ACC112 (cell line): ENCODE data around the gene PLPPR2.
"Not testable (repeated sequence)": the region's sequence is repeated elsewhere in the genome, so short reads cannot be mapped to it uniquely, and the experiment has no call there.

Source experiments
- H2AFZ ChIP-seq: fragments of 200-600 bp; sonication (generic); one replicate; pipeline ENCODE4 v1.6.0; 2017; ENCODE audit warnings: antibody characterized with exemption, low read length; ENCODE audit not compliant: unreplicated experiment
- H3K27ac ChIP-seq: fragments of 200-600 bp; sonication (generic); 2 replicates; pipeline ENCODE4 v1.5.1; 2014; ENCODE audit warnings: low read depth, mild to moderate bottlenecking, antibody characterized with exemption, low read length, moderate library complexity
- H3K27me3 ChIP-seq: fragments of 200-600 bp; sonication (generic); 2 replicates; pipeline ENCODE4 v1.6.1; 2014; ENCODE audit warnings: mild to moderate bottlenecking, antibody characterized with exemption, low read length, moderate library complexity, mixed read lengths; ENCODE audit not compliant: insufficient read depth
- H3K36me3 ChIP-seq: fragments of 200-600 bp; sonication (generic); 2 replicates; pipeline ENCODE4 v1.6.1; 2016; ENCODE audit warnings: mild to moderate bottlenecking, antibody characterized with exemption, low read length, moderate library complexity, mixed read lengths; ENCODE audit not compliant: insufficient read depth
- H3K4me1 ChIP-seq: fragments of 200-600 bp; sonication (generic); one replicate; pipeline ENCODE4 v1.6.1; 2016; ENCODE audit warnings: low read length, mixed read lengths; ENCODE audit not compliant: insufficient read depth, unreplicated experiment, control insufficient read depth
- H3K4me3 ChIP-seq: fragments of 200-600 bp; sonication (generic); 2 replicates; pipeline ENCODE4 v1.5.1; 2014; ENCODE audit warnings: mild to moderate bottlenecking, low read depth, low read length
- H3K79me2 ChIP-seq: fragments of 200-600 bp; sonication (generic); one replicate; pipeline ENCODE4 v1.6.0; 2016; ENCODE audit warnings: low read length; ENCODE audit not compliant: control insufficient read depth, unreplicated experiment, insufficient read depth

Gene PLPPR2

DNA sequence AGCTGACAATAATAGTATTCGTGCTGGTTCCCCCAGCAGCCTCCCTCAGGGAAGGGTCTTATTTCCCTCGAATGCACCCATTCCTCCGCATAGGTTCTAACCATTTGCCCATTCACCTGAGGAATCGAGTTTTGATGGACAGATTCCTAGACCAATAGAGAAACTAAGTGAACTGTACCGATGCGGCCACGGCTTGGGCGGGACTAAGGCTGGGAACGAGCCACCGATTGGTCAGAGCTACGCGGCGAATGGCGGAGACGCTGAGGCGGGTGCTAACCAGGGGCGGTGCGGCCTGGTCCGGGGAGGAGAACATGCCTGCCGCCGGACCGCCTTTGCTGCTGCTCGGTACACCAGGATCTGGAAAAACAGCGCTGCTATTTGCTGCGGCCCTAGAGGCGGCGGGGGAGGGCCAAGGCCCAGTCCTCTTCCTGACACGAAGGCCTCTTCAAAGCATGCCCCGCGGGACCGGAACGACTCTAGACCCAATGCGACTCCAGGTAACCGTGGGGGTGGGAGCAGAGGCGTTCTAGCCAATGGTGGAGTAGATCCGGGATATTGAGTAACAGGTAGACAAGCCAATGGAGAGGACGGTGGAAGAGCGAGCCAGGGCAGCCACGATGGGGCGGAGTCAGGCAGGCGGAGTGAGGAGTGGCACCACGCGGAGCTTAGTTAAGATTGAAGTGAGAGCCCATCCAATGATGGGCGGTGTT, 19.4 kb downstream of the PLPPR2 start, which contains the start of gene SWSAP1:
TSS of gene SWSAP1 (plus strand) at position 234 of the 710 bp plus-strand sequence. CDS start at position 249, 15 bp downstream.
- peak within 1 kb of the TSS; percentile 74 for H3K27ac ChIP-seq
- H3K4me1 ChIP-seq, result peaks cover 29% of the 10 kb centered on the region
- peak within 1 kb of the TSS; percentile 81 for H2AFZ ChIP-seq

DNA sequence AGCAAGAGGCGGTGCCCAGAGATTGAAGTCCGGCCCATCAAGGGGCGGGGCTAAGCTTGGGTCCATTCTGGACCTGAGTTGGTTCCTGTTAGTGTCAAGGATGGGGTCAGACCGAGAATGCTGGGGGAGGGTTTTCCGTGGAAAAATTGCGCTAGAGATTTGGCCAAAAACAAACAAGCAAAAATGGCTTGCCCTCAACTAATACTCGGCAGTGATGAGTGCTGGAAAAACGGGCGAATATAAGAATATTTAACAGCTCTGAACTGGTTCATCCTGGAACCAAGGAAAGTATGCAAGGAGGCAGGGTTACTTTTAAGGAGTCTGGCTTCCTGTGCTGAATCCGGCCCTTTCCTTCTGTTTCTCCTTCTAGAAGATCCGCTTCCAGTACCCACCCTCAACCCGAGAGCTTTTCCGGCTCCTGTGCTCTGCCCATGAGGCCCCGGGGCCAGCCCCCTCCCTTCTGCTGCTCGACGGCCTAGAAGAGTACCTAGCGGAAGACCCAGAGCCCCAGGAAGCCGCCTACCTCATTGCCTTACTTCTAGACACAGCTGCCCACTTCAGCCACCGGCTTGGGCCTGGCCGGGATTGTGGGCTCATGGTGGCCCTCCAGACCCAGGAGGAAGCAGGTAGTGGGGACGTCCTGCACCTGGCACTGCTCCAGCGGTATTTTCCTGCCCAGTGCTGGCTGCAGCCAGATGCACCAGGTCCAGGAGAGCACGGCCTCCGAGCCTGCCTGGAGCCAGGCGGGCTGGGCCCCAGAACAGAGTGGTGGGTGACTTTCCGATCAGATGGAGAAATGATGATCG, 20.1 kb downstream of the PLPPR2 start:
- Histone ChIP-seq H3K4me3 (peak overlapping the region; percentile 82), H3K4me1 (peaks cover 33% of the 10 kb centered on the region), H3K27ac (peak overlapping the region; percentile 54), H2AFZ (peak overlapping the region; percentile 18), H3K79me2 (peaks cover 12% of the 10 kb centered on the region), H3K36me3 (no peaks in the 10 kb centered on the region), H3K27me3 (no peaks in the 10 kb centered on the region)

More for the DNA sequence above, 19.4 kb downstream of the PLPPR2 start, which contains the start of gene SWSAP1:
- Histone ChIP-seq H3K36me3 (no peaks in the 10 kb centered on the region), H3K27me3 (no peaks in the 10 kb centered on the region), H3K4me3 (peak within 1 kb of the TSS; percentile 82), H3K79me2 (peaks cover 6% of the 10 kb centered on the region)

DNA sequence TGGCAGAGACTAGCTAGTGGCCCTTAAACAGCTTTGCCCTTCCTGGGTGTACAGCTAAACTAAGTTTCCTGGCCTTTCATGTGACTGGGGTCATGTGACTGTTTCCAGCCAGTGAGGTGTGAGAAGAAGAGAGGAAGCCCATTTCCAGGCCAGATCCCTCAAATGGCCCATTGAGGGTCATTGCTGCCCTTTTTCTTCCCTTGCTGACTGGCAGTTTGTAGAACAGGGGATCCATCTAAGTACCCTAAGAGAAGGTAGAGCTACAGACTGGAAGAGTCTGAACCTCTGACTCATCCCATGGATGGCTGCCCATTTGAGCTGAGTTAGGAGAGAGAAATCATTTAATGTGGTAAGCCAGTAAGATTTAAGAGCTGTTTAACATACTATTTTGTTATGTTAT, 22.0 kb downstream of the PLPPR2 start:
- Histone ChIP-seq H3K4me1 (peaks cover 39% of the 10 kb centered on the region), H2AFZ (no peak overlapping the region), H3K4me3 (peak overlapping the region; percentile 39; the same call in 1 of the 2 replicates), H3K27ac (peak overlapping the region; percentile 64), H3K79me2 (peaks cover 12% of the 10 kb centered on the region), H3K36me3 (no peaks in the 10 kb centered on the region), H3K27me3 (no peaks in the 10 kb centered on the region)

DNA sequence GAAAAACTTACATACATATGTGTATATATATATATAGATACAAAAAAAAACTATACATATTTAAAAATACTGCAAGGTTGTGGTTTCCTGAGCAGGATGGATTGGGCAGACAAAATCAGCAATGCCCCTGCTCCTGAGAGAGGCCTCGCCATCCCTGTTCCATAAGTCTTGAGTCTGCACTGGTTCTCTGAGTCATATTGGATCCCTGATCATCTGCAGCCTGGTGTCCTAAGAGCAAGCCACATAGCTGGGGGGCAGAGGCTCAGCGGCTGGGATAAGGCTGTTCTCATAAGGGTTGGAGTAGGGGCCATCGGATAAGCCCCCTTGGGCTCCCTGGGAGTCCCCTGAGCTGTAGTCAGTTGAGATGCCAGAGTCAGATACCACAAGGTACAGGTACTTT, 22.5 kb downstream of the PLPPR2 start:
- Histone ChIP-seq H3K27me3 (no peaks in the 10 kb centered on the region), H3K79me2 (peaks cover 12% of the 10 kb centered on the region), H3K27ac (peak overlapping the region; percentile 64), H3K36me3 (no peaks in the 10 kb centered on the region), H3K4me1 (peaks cover 39% of the 10 kb centered on the region), H3K4me3 (no peak overlapping the region), H2AFZ (no peak overlapping the region)

DNA sequence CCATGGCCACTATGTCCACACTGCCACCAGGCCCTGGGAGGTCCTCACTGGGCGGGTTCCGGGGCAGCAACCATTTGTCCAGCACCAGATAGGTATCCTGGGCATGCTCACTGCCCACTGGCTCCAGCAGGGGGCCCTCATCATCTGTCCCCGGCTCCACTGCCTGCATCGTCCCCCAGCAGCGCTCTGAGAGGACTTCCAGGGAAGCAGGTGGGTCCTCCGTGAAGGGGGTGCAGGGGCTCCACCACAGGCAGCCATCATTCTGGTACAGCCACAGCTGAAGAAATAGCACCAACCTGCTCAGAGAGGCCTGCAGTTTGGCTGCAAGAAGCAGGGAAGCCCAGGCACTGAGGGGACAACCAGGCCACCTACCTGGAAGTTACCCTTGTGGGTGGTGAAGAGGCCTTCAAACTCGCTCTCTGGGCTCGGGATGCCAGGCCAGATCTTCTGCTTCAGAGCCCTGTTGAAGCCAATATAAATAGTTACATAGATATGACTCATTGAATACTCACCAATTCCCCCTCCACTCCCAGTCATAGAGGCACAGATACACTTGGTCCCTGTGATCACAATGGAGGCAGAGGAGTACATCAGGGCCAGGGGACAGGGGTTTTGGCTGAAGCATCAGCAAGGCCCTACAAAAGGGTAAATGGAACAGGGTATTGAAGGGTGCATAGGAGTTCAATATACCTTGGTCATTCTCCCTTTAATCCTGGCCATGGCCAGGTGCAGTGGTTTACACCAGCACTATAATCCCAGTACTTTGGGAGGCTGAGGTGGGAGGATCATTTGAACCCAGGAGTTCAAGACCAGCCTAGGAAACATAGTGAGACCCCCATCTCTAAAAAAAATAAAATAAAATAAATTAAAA, 23.3 kb downstream of the PLPPR2 start:
- H3K79me2 ChIP-seq, result peaks cover 12% of the 10 kb centered on the region
- H2AFZ ChIP-seq, result no peak overlapping the region
- no peaks in the 10 kb centered on the region for H3K36me3 ChIP-seq
- H3K27me3 ChIP-seq, result no peaks in the 10 kb centered on the region
- no peak overlapping the region for H3K4me3 ChIP-seq
- peak overlapping the region; percentile 64 for H3K27ac ChIP-seq
- H3K4me1 ChIP-seq, result peaks cover 39% of the 10 kb centered on the region

DNA sequence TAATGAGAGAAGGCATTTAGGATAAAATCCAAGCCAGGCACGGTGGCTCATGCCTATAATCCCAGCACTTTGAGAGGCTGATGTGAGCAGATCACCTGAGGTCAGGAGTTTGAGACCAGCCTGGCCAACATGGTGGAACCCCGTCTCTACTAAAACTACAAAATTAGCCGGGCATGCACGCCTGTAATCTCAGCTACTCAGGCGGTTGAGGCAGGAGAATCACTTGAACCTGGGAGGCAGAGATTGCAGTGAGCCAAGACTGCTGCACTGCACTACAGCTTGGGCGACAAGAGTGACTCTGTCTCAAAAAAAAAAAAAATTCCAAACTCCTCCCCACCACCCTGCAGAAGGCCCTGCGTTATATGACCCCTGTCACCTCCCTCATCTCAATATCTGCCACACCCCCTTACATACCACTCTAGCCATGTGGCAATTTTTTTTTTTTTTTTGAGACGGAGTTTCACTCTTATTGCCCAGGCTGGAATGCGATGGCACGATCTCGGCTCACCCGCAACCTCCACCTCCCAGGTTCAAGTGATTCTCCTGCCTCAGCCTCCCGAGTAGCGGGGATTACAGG, 24.1 kb downstream of the PLPPR2 start:
- not testable (repeated sequence) for H2AFZ ChIP-seq, H3K27me3 ChIP-seq, H3K36me3 ChIP-seq, H3K27ac ChIP-seq, H3K4me3 ChIP-seq
- Histone ChIP-seq H3K79me2 (peaks cover 12% of the 10 kb centered on the region), H3K4me1 (peaks cover 39% of the 10 kb centered on the region)

DNA sequence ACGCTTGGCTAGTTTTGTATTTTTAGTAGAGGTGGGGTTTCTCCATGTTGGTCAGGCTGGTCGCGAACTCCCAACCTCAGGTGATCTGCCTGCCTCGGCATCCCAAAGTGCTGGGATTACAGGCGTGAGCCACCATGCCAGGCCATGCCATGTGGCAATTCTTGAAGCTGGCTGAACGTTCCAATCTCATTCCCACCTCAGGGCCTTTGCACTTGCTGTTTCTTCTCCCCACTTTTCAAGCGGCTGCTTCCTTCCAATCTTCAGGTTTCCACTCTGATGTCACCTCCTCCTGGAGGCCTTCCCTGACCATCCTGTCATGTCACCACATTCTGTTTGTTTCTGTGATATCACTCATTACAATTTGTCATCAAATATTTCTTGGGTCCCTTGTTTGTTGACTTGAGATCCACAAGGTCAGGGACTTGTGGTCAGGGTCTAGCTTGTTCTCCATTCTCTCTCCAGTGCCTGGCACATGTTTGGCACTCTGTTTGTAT, 24.7 kb downstream of the PLPPR2 start:
- no peak overlapping the region for H2AFZ ChIP-seq
- peaks cover 39% of the 10 kb centered on the region for H3K4me1 ChIP-seq
- H3K27me3 ChIP-seq, result no peaks in the 10 kb centered on the region
- H3K4me3 ChIP-seq, result peak overlapping the region; percentile 85
- no peaks in the 10 kb centered on the region for H3K36me3 ChIP-seq
- peaks cover 12% of the 10 kb centered on the region for H3K79me2 ChIP-seq
- peak overlapping the region; percentile 62; the same call in 1 of the 2 replicates for H3K27ac ChIP-seq

DNA sequence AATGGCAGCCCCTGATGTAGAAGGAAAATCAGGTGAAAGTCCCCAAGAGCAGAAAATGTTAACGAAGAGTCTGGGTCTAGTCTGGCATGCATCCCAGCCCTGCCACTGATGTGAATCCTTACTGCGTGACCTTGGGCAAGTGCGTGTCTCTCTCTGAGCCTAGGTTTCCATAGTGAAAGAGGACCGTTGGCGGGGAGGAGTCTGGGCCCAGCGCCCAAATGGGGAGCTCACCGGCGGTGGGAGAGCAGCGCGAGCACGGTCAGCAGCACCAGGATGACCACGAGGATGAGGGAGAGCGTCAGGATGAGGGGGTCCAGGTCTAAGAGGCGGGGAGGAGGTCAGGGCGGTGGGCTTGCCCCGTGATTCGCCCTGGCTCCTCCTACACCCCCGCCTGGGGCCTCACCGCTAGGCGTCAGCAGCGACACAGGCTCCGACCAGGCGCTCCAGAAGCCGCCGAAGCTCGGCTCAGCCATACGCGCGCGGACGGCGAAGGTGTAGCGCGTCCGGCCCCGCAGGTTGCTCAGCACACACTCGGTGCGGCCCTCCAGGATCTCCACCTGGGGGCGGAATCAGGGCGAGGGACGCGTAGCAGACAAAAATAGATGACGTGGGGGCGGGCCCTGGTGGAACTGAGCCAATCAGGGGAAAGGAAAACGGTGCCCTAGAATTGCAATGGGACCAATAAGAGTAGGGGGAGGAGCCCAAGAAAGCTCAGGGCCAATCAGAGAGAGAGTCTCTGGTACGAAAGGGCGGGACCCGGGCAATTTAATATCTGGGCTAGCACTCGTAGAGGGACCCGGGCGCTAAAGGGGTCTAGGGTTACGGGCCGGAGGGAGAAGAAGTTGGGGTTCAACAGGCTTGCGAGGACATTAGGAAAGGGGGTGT, 25.7 kb downstream of the PLPPR2 start:
- Histone ChIP-seq H3K4me1 (peaks cover 34% of the 10 kb centered on the region), H3K27me3 (no peaks in the 10 kb centered on the region), H3K4me3 (peak overlapping the region; percentile 85), H3K36me3 (no peaks in the 10 kb centered on the region), H3K27ac (peak overlapping the region; percentile 92), H2AFZ (peak overlapping the region; percentile 67), H3K79me2 (peaks cover 7% of the 10 kb centered on the region)

DNA sequence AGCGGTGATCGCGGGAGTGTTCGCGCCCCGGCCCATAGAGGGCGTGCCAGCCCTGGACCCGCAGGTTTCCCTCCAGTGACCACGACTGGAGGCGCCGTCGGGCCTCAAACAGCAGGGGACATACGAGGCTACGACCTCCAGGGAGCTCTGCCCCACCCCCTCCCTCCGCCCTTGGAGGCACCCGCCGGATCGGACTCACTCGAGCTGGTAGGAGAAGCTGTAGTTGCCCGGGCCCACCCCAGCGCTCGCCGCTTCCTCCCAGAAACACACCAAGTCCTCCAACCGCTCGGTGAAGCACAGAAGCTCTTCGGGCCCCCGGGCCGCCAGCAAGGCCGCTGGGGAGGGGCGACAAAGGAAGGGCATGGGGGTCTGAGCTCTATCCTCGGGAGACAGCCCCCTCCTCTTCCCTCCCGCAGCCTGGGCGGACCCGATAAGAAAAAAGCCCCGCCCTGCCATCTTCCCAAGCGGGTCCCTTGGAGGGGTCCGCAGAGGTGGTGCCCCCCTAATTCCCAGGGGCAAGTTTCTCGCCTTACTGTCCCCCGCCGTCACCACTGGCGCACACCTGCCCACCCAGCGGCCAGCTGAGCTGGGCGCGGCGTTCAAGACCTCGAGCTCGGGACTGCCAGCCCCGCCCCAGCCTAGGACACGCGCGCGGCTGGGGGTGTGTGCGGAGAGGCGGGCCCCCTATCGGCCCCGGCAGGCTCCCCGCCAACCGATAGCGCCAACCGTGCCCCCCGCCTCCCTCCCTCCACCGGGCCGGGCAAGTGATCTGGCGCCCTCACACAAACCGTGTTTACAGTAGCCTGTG, 27.9 kb downstream of the PLPPR2 start:
- Histone ChIP-seq H3K4me1 (peaks cover 14% of the 10 kb centered on the region), H3K27ac (no peak overlapping the region)

More for the DNA sequence above, 27.9 kb downstream of the PLPPR2 start:
- H2AFZ ChIP-seq, result no peak overlapping the region
- H3K27me3 ChIP-seq, result no peaks in the 10 kb centered on the region
- peak overlapping the region; percentile 74 for H3K4me3 ChIP-seq
- peaks cover 6% of the 10 kb centered on the region for H3K79me2 ChIP-seq
- no peaks in the 10 kb centered on the region for H3K36me3 ChIP-seq
